ENCODE measurements around the gene ERICH6B. TPM values are rescaled to one million over a fixed set of nuclear protein-coding genes. Genes with fewer than 3 reads are reported as not detected.

The ERICH6B gene
- total RNA-seq, 1 donor from 2014 or later = not detected

DNA sequence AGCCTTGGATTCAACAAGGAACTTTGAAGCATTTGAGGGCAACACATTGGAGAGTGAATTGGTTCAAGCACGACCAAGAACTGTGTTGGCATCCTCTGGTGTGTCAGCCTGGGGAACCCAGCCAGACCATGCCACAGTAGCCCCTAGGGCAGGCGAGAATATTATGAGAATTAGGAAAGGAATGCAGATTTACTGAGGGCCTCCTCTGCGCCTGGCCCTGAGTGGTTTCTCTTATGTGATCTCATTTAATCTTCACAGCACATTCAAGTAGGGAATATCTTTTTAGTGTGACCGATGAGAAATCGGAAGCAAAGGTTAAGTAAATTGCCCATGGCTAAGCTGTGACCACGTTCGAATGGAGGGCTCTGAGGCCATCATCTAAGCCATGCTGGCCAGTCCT is 15.3 kb upstream of the ERICH6B start:
- Histone ChIP-seq H3K27me3 (ENCODE audit: control insufficient read depth in 3 of 3, insufficient read depth in 3 of 3, low read length in 3 of 3) (peaks cover 0 to 3% (median 0%) of the 10 kb centered on the region in 3 donors), H3K9me3 (ENCODE audit: control insufficient read depth in 3 of 3, low read length in 3 of 3) (no peaks in the 10 kb centered on the region), H3K36me3 (ENCODE audit: control insufficient read depth in 3 of 3, insufficient read depth in 3 of 3, low read length in 3 of 3) (no peaks in the 10 kb centered on the region), H3K4me3 (ENCODE audit: low read length in 3 of 3) (no peak overlapping the region), H3K27ac (ENCODE audit: low read depth, low read length) (no peak overlapping the region), H3K9ac (ENCODE audit: low read depth in 1 of 3, low read length in 3 of 3) (no peak overlapping the region), H3K4me1 (ENCODE audit: control insufficient read depth in 3 of 3, insufficient read depth in 3 of 3, low read length in 3 of 3) (peaks cover 2 to 6% (median 5%) of the 10 kb centered on the region in 3 donors)

DNA sequence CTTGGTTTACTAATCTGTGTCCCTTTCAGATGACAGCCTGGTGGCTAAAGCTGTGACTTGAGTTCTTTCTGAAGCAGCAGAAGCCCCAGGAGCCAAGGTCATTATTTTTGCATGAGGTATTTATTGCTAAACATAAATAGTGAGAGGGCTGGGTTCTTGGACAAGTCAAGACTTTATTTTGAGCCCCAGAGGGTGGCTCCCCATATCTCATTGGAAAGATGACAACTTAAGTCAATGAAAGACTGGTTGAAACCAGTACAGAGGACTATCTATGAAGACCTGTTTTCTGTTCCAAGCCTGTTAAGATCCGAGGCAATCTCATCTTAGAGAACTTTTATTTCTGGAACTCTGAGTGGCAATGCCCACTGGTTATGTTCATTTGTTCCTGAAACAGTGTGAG is 14.4 kb upstream of the ERICH6B start:
- Histone ChIP-seq H3K9me3 (ENCODE audit: control insufficient read depth in 3 of 3, low read length in 3 of 3) (no peaks in the 10 kb centered on the region), H3K9ac (ENCODE audit: low read depth in 1 of 3, low read length in 3 of 3) (no peak overlapping the region), H3K4me3 (ENCODE audit: low read length in 3 of 3) (no peak overlapping the region), H3K27ac (ENCODE audit: low read depth, low read length) (no peak overlapping the region), H3K36me3 (ENCODE audit: control insufficient read depth in 3 of 3, insufficient read depth in 3 of 3, low read length in 3 of 3) (no peaks in the 10 kb centered on the region), H3K27me3 (ENCODE audit: control insufficient read depth in 3 of 3, insufficient read depth in 3 of 3, low read length in 3 of 3) (peaks cover 0 to 3% (median 0%) of the 10 kb centered on the region in 3 donors), H3K4me1 (ENCODE audit: control insufficient read depth in 3 of 3, insufficient read depth in 3 of 3, low read length in 3 of 3) (peaks cover 2 to 6% (median 5%) of the 10 kb centered on the region in 3 donors)

DNA sequence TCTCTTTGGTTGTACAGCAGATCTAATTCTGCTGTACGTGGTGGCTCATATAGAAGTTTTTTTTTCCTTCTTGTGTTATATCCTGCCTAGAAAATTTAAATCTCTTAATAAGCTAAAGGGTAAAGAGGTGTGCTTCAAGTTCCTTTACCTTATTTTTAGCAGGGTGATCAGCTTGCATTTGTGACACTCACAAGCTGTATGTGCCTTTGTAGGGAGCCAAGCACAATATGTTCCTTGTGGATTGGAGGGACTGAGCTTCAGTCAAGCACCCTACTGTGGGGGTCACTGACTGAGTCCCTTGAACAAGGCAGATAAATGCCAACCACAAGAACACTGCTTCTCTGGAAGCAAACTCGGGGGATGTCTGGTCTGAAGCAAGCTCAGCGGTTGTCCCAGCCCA is 12.6 kb upstream of the ERICH6B start:
- H3K4me3 ChIP-seq (ENCODE audit: low read length in 3 of 3) = no peak overlapping the region
- no peak overlapping the region for H3K27ac ChIP-seq (ENCODE audit: low read depth, low read length)
- no peaks in the 10 kb centered on the region for H3K36me3 ChIP-seq (ENCODE audit: control insufficient read depth in 3 of 3, insufficient read depth in 3 of 3, low read length in 3 of 3)
- H3K27me3 ChIP-seq (ENCODE audit: control insufficient read depth in 3 of 3, insufficient read depth in 3 of 3, low read length in 3 of 3) = peaks cover 0 to 3% (median 1%) of the 10 kb centered on the region in 3 donors
- H3K9ac ChIP-seq (ENCODE audit: low read depth in 1 of 3, low read length in 3 of 3) = no peak overlapping the region
- no peaks in the 10 kb centered on the region for H3K9me3 ChIP-seq (ENCODE audit: control insufficient read depth in 3 of 3, low read length in 3 of 3)
- peaks cover 2 to 6% (median 5%) of the 10 kb centered on the region in 3 donors for H3K4me1 ChIP-seq (ENCODE audit: control insufficient read depth in 3 of 3, insufficient read depth in 3 of 3, low read length in 3 of 3)

DNA sequence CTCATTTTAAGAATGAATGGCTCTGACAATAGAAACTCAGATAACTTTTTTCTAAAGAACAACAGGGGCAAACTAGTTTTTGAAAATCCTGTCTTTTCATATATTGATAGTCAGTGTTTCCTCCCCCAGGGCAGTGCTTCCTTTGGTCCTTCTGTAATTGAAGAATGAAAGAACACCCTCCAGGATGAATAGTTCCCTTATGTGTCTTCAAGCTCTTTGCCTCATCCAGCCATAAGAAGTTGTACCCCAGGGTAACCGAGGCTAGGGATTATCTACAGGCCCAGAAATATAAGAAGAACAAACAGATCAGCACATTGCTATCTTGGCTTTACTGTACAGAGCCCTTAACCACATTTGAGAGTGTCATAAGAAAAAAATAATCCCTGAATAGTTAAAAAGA is 12.1 kb upstream of the ERICH6B start:
- no peaks in the 10 kb centered on the region for H3K36me3 ChIP-seq (ENCODE audit: control insufficient read depth in 3 of 3, insufficient read depth in 3 of 3, low read length in 3 of 3)
- H3K4me1 ChIP-seq (ENCODE audit: control insufficient read depth in 3 of 3, insufficient read depth in 3 of 3, low read length in 3 of 3) = peaks cover 2 to 6% (median 5%) of the 10 kb centered on the region in 3 donors
- H3K27me3 ChIP-seq (ENCODE audit: control insufficient read depth in 3 of 3, insufficient read depth in 3 of 3, low read length in 3 of 3) = peaks cover 0 to 5% (median 3%) of the 10 kb centered on the region in 3 donors
- no peak overlapping the region for H3K27ac ChIP-seq (ENCODE audit: low read depth, low read length)
- no peak overlapping the region for H3K9ac ChIP-seq (ENCODE audit: low read depth in 1 of 3, low read length in 3 of 3)
- H3K9me3 ChIP-seq (ENCODE audit: control insufficient read depth in 3 of 3, low read length in 3 of 3) = no peaks in the 10 kb centered on the region
- H3K4me3 ChIP-seq (ENCODE audit: low read length in 3 of 3) = no peak overlapping the region

DNA sequence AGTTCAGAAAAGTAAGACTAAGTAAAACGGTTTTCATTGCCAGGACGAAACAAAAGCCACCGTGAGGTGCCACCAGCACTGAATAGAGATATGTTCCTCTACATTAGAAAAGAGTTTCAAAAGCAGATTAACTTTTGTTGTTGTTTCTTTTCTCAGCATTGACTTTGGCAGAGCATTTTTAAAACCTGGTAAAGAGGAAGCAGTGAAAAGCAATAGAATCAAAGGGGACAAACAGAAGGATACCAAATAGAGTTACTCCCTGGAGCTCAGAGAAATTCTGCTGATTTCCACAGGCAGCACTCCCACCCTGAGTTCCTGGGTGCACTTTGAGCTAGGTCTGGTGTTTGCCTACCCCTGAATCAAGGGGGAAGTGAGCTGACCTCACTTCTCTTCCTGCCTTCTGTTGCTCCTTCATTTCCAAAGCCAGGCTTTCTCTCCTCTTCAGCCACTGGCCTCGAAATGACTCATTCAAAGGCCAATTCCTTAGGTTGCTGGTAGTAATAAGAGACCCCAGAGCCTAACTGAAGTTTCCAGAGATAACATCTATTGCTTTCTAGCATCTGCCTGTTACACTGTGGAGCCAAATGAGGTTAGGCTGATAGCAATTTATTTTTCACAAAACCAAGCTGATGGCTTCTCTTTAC is 11.3 kb upstream of the ERICH6B start:
- H3K9ac ChIP-seq (ENCODE audit: low read depth in 1 of 3, low read length in 3 of 3) = no peak overlapping the region
- H3K27me3 ChIP-seq (ENCODE audit: control insufficient read depth in 3 of 3, insufficient read depth in 3 of 3, low read length in 3 of 3) = peaks cover 0 to 12% (median 3%) of the 10 kb centered on the region in 3 donors
- H3K4me3 ChIP-seq (ENCODE audit: low read length in 3 of 3) = no peak overlapping the region
- H3K4me1 ChIP-seq (ENCODE audit: control insufficient read depth in 3 of 3, insufficient read depth in 3 of 3, low read length in 3 of 3) = peaks cover 2 to 6% (median 5%) of the 10 kb centered on the region in 3 donors
- H3K27ac ChIP-seq (ENCODE audit: low read depth, low read length) = no peak overlapping the region
- no peaks in the 10 kb centered on the region for H3K36me3 ChIP-seq (ENCODE audit: control insufficient read depth in 3 of 3, insufficient read depth in 3 of 3, low read length in 3 of 3)
- H3K9me3 ChIP-seq (ENCODE audit: control insufficient read depth in 3 of 3, low read length in 3 of 3) = no peaks in the 10 kb centered on the region

DNA sequence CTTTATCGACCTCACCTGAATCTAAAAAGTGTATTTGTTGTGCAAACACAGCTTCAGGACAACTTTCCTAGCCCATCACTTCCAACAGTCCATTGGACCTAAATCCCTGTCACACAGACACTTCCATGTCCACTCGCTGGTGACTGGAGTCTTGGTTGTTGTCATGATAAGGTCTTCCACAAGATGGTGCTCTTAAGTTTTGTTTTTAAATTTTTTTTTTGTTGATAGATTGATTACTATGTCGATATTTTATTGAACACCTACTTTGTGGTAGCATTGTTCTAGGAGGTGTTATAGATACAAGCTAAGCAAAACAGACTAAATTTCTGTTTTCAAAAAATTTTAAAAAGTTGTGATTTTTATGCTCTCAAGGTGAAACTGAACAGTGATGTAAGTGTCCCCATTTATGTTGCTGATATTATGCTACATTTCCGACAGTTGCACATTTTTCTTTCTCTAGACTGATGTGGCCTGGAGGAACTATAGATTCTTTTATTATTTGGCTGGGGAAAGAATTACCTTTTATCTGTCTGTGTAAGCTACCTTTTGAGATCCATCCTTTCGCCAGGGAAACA is 8.1 kb upstream of the ERICH6B start:
- peaks cover 0 to 15% (median 2%) of the 10 kb centered on the region in 3 donors for H3K27me3 ChIP-seq (ENCODE audit: control insufficient read depth in 3 of 3, insufficient read depth in 3 of 3, low read length in 3 of 3)
- peaks cover 2 to 6% (median 5%) of the 10 kb centered on the region in 3 donors for H3K4me1 ChIP-seq (ENCODE audit: control insufficient read depth in 3 of 3, insufficient read depth in 3 of 3, low read length in 3 of 3)
- no peaks in the 10 kb centered on the region for H3K36me3 ChIP-seq (ENCODE audit: control insufficient read depth in 3 of 3, insufficient read depth in 3 of 3, low read length in 3 of 3)
- H3K9ac ChIP-seq (ENCODE audit: low read depth in 1 of 3, low read length in 3 of 3) = no peak overlapping the region
- no peaks in the 10 kb centered on the region for H3K9me3 ChIP-seq (ENCODE audit: control insufficient read depth in 3 of 3, low read length in 3 of 3)
- no peak overlapping the region for H3K27ac ChIP-seq (ENCODE audit: low read depth, low read length)
- H3K4me3 ChIP-seq (ENCODE audit: low read length in 3 of 3) = no peak overlapping the region

DNA sequence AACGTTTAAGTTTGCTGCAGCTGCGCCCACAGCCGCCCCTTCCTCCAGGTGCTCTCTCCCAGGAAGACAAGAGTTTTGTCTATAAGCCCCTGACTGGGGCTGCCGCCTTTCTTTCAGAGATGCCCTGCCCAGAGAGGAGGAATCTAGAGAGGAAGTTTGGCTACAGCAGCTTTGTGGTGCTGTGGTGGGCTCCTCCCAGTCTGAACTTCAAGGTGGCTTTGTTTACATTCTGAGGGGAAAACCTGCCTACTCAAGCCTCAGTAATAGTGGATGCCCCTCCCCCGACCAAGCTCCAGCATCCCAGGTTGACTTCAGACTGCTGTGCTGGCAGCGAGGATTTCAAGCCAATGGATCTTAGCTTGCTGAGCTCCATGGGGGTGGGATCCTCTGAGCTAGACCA is 6.4 kb upstream of the ERICH6B start:
- H3K4me1 ChIP-seq (ENCODE audit: control insufficient read depth in 3 of 3, insufficient read depth in 3 of 3, low read length in 3 of 3) = no peaks in the 10 kb centered on the region
- H3K27me3 ChIP-seq (ENCODE audit: control insufficient read depth in 3 of 3, insufficient read depth in 3 of 3, low read length in 3 of 3) = peaks cover 0 to 15% (median 2%) of the 10 kb centered on the region in 3 donors
- H3K4me3 ChIP-seq (ENCODE audit: low read length in 3 of 3) = no peak overlapping the region
- H3K36me3 ChIP-seq (ENCODE audit: control insufficient read depth in 3 of 3, insufficient read depth in 3 of 3, low read length in 3 of 3) = no peaks in the 10 kb centered on the region
- no peak overlapping the region for H3K9ac ChIP-seq (ENCODE audit: low read depth in 1 of 3, low read length in 3 of 3)
- no peaks in the 10 kb centered on the region for H3K9me3 ChIP-seq (ENCODE audit: control insufficient read depth in 3 of 3, low read length in 3 of 3)
- no peak overlapping the region for H3K27ac ChIP-seq (ENCODE audit: low read depth, low read length)

DNA sequence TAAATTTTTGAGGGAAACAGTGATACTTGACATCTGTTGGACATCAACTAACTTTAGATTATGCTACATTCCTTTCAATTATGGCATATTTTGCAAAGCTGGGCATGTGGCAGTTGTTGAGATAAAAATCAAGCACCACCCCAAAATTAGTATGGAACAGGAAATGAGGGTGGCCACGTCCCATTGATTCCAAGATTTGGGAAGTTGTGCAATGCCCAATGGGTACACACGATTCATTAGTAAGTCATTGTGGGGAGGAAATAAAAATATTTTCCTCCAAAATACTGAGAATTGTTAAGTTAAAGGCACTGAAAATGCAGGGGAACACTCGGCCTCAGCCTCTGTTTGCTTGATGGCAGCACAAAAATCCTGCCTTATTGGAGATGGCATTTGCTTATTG is 7.6 kb downstream of the ERICH6B start:
- Histone ChIP-seq H3K4me1 (ENCODE audit: control insufficient read depth in 3 of 3, insufficient read depth in 3 of 3, low read length in 3 of 3) (no peaks in the 10 kb centered on the region), H3K9me3 (ENCODE audit: control insufficient read depth in 3 of 3, low read length in 3 of 3) (no peaks in the 10 kb centered on the region), H3K9ac (ENCODE audit: low read depth in 1 of 3, low read length in 3 of 3) (no peak overlapping the region), H3K4me3 (ENCODE audit: low read length in 3 of 3) (no peak overlapping the region), H3K36me3 (ENCODE audit: control insufficient read depth in 3 of 3, insufficient read depth in 3 of 3, low read length in 3 of 3) (no peaks in the 10 kb centered on the region), H3K27ac (ENCODE audit: low read depth, low read length) (no peak overlapping the region), H3K27me3 (ENCODE audit: control insufficient read depth in 3 of 3, insufficient read depth in 3 of 3, low read length in 3 of 3) (peaks cover 0 to 18% (median 1%) of the 10 kb centered on the region in 3 donors)

DNA sequence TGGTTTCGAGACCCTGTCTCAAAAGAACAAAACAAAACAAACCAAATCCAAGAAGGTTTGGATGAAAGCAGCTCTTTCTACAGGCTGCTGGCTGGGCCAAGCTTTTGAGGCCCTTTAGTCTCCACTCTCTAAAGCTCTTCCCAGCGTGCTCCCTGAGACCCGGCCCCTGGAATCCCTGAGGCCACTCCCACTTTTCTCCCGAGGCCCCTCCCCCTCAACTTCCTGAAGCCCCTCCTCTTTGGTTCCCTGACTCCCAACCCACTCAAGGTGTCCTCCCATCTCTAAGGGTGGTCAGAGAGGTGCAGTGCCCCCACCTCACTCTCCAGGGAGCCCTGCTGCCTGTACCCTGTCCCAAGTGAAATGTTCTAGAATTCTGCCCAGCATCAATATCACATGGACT is 10.6 kb downstream of the ERICH6B start:
- H3K4me1 ChIP-seq (ENCODE audit: control insufficient read depth in 3 of 3, insufficient read depth in 3 of 3, low read length in 3 of 3) = peaks cover 3 to 11% (median 5%) of the 10 kb centered on the region in 3 donors
- peaks cover 0 to 11% (median 0%) of the 10 kb centered on the region in 3 donors for H3K27me3 ChIP-seq (ENCODE audit: control insufficient read depth in 3 of 3, insufficient read depth in 3 of 3, low read length in 3 of 3)
- H3K9me3 ChIP-seq (ENCODE audit: control insufficient read depth in 3 of 3, low read length in 3 of 3) = no peaks in the 10 kb centered on the region

DNA sequence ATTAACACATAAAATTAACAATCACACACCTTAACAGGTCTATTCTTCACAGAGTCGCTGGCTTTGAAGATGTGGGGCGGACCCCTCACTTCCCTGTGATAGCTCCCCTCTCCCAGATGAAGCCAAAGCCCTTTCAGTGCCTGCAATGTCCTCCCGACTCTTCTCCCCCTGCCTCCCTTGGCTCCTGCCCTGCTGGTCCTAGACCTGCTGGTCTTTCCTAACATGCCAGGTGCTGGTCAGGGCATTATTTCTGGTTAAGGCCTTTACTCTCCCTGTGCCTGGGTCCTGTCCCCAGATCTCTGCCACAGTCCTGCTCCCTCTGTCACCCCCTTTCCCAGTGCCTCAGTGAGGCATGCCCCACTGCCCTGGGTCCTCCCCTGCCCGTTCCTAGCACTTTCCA is 12.2 kb downstream of the ERICH6B start:
- H3K27me3 ChIP-seq (ENCODE audit: control insufficient read depth in 3 of 3, insufficient read depth in 3 of 3, low read length in 3 of 3) = peaks cover 0 to 6% (median 3%) of the 10 kb centered on the region in 3 donors
- no peak overlapping the region for H3K4me3 ChIP-seq (ENCODE audit: low read length in 3 of 3)

More for the DNA sequence above, 10.6 kb downstream of the ERICH6B start:
- H3K9ac ChIP-seq (ENCODE audit: low read depth in 1 of 3, low read length in 3 of 3) = no peak overlapping the region
- H3K27ac ChIP-seq (ENCODE audit: low read depth, low read length) = no peak overlapping the region
- H3K4me3 ChIP-seq (ENCODE audit: low read length in 3 of 3) = no peak overlapping the region
- no peaks in the 10 kb centered on the region for H3K36me3 ChIP-seq (ENCODE audit: control insufficient read depth in 3 of 3, insufficient read depth in 3 of 3, low read length in 3 of 3)

More for the DNA sequence above, 12.2 kb downstream of the ERICH6B start:
- H3K36me3 ChIP-seq (ENCODE audit: control insufficient read depth in 3 of 3, insufficient read depth in 3 of 3, low read length in 3 of 3) = no peaks in the 10 kb centered on the region
- H3K27ac ChIP-seq (ENCODE audit: low read depth, low read length) = no peak overlapping the region
- peaks cover 3 to 11% (median 5%) of the 10 kb centered on the region in 3 donors for H3K4me1 ChIP-seq (ENCODE audit: control insufficient read depth in 3 of 3, insufficient read depth in 3 of 3, low read length in 3 of 3)
- H3K9ac ChIP-seq (ENCODE audit: low read depth in 1 of 3, low read length in 3 of 3) = no peak overlapping the region
- no peaks in the 10 kb centered on the region for H3K9me3 ChIP-seq (ENCODE audit: control insufficient read depth in 3 of 3, low read length in 3 of 3)
